ENCODE results near the gene LATS2.

The LATS2 gene

DNA sequence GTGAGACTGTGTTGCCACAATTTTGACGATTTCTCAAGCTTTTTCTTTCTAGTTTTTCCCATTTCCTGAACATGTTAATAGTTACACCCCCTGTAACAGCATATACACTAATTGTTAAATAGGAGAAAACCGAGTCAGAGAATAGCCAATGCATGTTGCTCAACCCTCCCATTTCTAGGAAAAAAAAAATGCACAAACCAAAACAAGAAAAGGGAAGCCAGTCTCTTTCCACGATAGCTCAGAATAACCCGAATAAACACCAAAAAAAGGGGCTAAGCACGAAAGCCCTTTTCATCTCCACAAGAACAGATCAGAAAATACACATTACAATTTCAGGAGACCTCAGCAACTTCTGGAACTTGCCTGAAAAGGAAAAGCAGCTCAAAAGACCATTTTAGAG, 16.3 kb downstream of the LATS2 start:
- H3K9me3 Mint-ChIP-seq = no peaks in the 10 kb centered on the region
- ATAC-seq = no peak
- no peak overlapping the region for H3K27ac Mint-ChIP-seq
- H3K4me1 Mint-ChIP-seq = peaks cover 13% of the 10 kb centered on the region
- no peak overlapping the region for H3K4me3 Mint-ChIP-seq
- no peaks in the 10 kb centered on the region for H3K36me3 Mint-ChIP-seq
- peaks cover 11% of the 10 kb centered on the region for H3K27me3 Mint-ChIP-seq

DNA sequence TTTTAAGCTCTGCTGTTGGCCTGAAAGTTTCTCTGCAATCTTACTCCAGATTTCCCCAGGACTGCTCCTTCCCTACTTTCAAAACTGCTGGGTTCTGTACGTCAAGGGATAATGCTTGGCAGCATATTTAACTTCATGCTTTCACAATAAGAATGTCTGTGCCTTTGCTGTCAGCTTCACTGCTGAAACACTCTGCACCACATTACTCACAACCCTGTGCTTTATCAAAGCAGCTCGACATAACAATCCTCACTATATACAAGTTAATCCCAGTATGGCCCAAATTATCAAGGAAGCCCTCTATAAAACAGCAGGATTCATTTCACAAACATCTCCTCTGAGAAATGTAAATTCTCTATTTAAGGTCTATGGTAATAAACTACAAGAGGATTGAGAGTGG, 17.5 kb downstream of the LATS2 start:
- H3K9me3 Mint-ChIP-seq = no peaks in the 10 kb centered on the region
- no peaks in the 10 kb centered on the region for H3K36me3 Mint-ChIP-seq
- H3K27me3 Mint-ChIP-seq = peaks cover 11% of the 10 kb centered on the region
- H3K27ac Mint-ChIP-seq = no peak overlapping the region
- H3K4me3 Mint-ChIP-seq = no peak overlapping the region
- no peak for ATAC-seq
- H3K4me1 Mint-ChIP-seq = peaks cover 22% of the 10 kb centered on the region

DNA sequence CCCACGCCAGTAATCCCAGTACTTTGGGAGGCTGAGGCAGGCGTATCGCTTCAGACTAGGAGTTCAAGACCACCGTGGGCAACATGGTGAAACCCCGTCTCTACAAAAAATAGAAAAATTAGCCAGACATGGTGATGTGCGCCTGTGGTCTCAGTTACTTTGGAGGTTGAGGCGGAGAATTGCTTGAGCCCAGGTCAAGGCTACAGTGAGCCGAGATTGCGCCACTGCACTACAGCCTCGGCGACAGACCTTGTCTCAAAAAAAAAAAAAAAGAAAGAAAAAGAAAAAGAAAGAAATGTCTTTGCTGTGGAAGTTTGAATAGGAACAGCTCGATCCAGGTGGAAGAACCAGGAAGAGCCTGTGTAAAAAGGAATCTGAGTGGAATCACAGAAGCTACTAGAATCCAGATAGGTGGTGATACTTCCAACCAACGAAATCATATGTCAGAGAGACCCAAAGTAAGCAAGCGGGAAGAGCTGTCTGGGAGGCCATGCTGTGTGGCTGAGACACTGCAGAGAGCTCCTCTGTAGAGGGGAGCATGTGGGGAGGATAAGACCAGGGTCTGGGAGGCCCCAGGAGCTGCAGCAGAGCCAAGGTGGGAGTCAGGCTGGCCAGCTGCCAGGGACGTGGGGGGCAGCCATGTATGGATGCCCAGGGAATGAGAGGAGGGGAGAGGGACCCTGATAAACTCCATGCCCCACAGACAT, 21.1 kb downstream of the LATS2 start:
- Mint-ChIP-seq H3K27ac (no peak overlapping the region), H3K27me3 (peaks cover 6% of the 10 kb centered on the region), H3K9me3 (no peaks in the 10 kb centered on the region), H3K36me3 (no peaks in the 10 kb centered on the region), H3K4me1 (peaks cover 24% of the 10 kb centered on the region), H3K4me3 (no peak overlapping the region)
- ATAC-seq = peak; percentile 43

DNA sequence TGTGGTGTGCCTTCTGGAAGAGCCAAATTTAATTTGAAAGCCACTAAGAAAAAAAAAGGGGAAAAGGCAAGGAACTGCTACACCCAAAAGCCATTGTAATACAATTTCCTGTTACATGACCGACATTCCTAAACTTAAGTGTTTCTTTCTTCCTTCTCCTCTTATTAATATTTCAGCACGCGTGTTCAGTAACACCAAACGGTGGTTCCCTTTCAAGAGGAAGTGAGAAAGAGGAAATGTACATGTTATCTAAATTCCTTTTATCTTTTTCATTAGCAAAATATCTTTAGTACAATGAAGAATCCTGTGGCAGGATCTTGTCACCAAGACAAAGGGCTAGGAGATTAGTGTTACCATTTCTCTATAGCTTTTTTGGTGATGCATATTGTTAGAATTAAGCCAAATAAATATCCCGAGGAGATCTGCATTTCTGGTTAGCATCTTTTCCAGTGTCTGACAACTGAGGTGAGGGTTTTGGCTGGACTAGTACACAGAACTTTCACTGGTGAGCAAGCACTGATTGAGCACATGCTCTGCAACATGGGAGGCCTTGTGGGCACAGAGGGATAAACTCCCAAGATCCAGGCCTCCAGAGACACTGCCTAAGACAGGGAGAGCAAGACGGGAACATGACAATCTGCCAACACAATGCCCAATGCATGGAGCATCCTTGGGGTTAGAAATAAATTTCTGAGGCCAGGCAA, 22.1 kb downstream of the LATS2 start:
- no peaks in the 10 kb centered on the region for H3K9me3 Mint-ChIP-seq
- no peak for ATAC-seq
- no peaks in the 10 kb centered on the region for H3K27me3 Mint-ChIP-seq
- no peaks in the 10 kb centered on the region for H3K36me3 Mint-ChIP-seq
- H3K27ac Mint-ChIP-seq = peak overlapping the region; percentile 37
- no peak overlapping the region for H3K4me3 Mint-ChIP-seq
- peaks cover 20% of the 10 kb centered on the region for H3K4me1 Mint-ChIP-seq

DNA sequence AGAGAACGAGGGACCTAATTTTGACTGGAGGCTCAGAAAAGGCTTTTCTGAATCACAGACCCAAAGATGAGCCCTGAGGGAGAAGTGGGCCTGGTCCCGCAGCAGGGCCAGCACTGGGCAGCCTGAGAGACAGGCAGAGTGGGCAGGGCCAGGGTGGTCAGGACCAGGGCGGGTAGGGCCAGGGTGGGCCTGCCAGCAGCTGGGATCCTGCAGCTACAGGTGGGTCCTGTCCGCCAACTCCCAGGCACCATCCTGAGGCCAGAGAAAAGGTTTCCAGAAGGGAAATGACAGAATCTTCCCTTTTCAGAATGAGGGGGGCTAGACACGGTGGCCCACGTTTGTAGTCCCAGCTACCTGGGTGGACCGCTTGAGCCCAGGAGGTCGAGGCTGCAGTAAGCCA, 23.7 kb downstream of the LATS2 start:
- no peak overlapping the region for H3K27ac Mint-ChIP-seq
- no peaks in the 10 kb centered on the region for H3K9me3 Mint-ChIP-seq
- no peak overlapping the region for H3K4me3 Mint-ChIP-seq
- H3K36me3 Mint-ChIP-seq = no peaks in the 10 kb centered on the region
- ATAC-seq = no peak
- H3K27me3 Mint-ChIP-seq = peaks cover 4% of the 10 kb centered on the region
- H3K4me1 Mint-ChIP-seq = peaks cover 20% of the 10 kb centered on the region

DNA sequence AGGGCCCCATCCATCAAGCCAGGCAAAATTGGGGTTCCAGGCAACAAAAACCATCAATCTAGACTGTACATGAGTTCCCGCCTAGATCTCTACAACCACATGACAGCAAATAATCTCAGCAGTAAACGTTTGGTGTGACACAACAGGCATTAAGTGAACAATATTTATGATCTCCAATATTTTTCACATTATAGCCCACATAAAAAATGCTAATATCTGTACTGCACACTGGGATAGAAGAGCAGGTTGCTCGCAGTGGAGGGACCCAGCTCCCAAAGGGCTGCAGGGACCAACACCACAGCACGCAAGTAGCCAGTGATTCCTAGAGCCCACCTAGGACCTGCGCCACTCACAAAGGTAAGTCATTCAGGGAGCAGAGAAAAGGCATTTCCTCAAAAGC, 25.9 kb downstream of the LATS2 start:
- Mint-ChIP-seq H3K36me3 (no peaks in the 10 kb centered on the region), H3K4me3 (no peak overlapping the region), H3K27me3 (peaks cover 8% of the 10 kb centered on the region), H3K4me1 (peaks cover 17% of the 10 kb centered on the region), H3K27ac (no peak overlapping the region), H3K9me3 (no peaks in the 10 kb centered on the region)
- ATAC-seq = no peak

DNA sequence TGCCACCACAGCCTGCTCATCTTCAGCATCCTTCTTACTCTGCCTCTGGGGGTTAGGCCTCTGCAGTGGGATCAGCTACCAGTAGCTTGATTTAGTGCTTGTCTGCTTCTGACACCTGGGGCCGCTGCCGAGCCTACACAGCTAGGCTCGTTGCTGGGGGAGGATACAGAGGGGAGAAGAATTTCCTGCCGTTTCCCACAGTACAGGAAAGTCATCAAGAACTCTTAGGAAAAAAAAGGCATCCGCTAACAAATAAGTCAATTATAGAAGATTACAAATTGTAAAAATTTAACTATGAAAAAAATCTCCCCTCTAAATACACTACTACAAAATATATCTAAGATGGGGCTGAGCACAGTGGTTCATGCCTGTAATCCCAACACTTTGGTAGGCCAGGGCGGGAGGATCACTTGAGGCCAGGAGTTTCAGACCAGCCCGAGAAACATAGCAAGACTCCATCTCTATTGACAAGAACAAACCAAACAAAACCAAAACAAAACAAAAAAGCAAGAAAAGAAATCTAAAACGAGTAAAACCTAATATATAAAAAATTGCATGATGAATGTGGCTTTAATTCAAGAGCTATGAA, 26.7 kb downstream of the LATS2 start:
- Mint-ChIP-seq H3K9me3 (no peaks in the 10 kb centered on the region), H3K27me3 (peaks cover 8% of the 10 kb centered on the region), H3K36me3 (no peaks in the 10 kb centered on the region), H3K4me3 (no peak overlapping the region), H3K4me1 (peaks cover 12% of the 10 kb centered on the region), H3K27ac (no peak overlapping the region)
- no peak for ATAC-seq

DNA sequence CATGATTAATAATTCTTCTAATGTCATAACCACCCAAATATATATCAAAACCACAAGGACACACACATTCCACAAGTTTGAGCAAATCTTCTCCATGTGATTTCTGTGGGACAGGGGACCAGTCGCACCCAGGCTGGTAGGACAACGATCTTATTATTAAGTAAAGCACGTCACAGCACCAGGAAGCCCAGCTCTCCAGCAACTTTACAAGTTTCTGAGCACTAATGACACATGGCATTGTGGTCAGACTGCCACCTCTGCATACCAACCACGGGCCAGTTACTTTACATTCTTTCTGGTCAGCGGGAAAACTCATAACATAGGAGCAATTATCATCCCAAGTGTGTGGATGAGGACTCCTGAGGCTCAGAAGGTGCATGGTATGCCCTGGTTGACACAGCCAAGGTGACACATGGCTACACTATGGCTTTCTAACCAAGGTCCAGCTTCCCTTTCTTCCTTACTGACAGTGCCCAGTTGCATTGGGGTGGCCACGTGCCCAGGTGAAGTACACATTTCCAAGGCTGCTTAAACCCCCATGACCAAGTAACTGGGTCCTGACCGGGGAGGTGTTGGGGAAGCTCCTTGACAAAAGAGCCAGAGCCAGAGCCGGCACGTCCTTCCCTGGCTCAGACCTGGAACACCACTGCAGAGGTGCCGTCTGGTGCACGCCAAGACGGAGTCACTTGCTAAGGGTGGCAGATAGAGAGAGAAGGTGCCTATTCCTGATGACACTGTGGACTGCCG, 27.4 kb downstream of the LATS2 start:
- ATAC-seq = no peak
- H3K9me3 Mint-ChIP-seq = no peaks in the 10 kb centered on the region
- H3K27ac Mint-ChIP-seq = no peak overlapping the region

DNA sequence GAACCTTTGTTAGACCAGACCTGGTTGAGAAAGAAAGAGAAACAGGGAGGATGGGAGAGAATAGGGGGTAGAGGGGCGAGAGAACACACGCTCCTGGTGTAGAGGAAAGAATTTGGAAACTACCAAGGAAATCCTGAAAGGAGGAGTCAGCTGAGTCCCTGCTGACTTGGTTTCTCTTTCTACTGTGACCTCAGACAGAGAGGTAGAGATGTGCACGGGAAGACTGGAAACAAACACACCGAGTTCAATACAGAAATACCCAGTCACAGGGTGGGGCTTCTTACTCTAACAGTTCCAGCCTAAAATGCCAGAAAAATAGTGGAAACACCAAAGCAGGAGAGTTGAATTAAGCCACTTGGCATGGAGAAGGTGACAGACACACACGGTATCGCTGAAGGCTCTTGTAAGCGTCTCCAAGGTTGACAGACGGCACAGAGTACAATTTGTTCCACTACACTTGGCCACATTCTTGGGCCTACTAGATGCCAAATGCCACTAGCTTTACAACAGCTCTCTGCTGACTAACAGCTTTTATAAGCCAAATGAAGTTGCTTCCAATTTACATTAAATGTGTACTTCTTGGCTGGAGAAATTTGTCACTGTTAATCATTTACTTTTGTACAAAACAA, 28.1 kb downstream of the LATS2 start:
- Mint-ChIP-seq H3K36me3 (no peaks in the 10 kb centered on the region), H3K4me3 (no peak overlapping the region), H3K27ac (no peak overlapping the region), H3K9me3 (no peaks in the 10 kb centered on the region), H3K4me1 (no peaks in the 10 kb centered on the region), H3K27me3 (peaks cover 8% of the 10 kb centered on the region)
- no peak for ATAC-seq

More for the DNA sequence above, 27.4 kb downstream of the LATS2 start:
- Mint-ChIP-seq H3K36me3 (no peaks in the 10 kb centered on the region), H3K4me1 (peaks cover 6% of the 10 kb centered on the region), H3K27me3 (peaks cover 8% of the 10 kb centered on the region), H3K4me3 (no peak overlapping the region)

DNA sequence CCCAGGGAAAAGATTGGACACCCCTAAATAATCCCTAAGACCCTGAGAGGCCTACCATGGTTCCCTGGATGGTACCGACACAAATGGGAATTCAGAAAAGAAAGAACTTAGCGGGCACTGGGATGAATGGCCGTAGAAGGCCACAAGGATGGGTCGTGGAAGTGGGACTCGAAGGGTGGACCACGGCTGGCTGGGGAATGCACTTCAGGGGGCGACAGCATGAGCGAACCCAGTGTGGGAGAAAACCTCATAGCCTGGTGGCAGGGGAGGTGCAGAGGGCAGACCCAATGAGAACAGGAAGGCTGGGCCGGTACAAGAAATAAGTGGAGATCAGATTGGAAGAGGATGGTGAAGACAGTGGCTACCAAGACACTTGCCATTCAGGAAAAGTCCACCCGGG, 28.7 kb downstream of the LATS2 start:
- Mint-ChIP-seq H3K9me3 (no peaks in the 10 kb centered on the region), H3K27me3 (peaks cover 8% of the 10 kb centered on the region), H3K4me3 (no peak overlapping the region), H3K36me3 (no peaks in the 10 kb centered on the region), H3K27ac (no peak overlapping the region), H3K4me1 (no peaks in the 10 kb centered on the region)
- ATAC-seq = no peak

DNA sequence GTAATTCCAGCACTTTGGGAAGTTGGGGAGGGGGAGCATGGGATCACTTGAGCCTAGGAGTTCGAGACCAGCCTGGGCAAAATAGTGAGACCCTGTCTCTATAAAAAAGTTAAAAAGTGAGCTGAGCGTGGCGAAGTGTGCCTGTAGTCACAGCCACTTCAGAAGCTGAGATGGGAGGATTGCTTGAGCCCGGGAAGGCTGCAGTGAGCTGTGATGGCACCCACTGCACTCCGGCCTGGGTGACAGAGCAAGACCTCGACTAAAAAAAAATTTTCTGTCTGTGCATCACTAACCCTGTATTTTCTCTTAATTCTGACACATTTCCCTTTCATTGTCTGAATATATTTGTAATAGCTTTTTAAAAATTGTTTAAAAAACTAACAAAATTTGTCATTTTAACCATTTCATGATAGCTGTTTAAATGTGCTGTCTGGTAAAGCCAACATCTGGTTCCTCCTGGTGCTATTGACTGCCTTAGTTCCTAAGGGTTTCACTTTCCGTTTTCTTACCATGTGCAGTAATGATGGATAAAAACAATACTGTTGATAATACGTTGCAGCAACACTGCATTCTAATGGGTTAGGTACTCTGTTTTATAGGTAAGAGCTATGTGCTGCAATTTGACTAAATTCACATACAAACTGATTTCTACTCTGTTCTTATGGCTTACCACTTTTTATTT, 29.7 kb downstream of the LATS2 start:
- peaks cover 8% of the 10 kb centered on the region for H3K27me3 Mint-ChIP-seq
- H3K27ac Mint-ChIP-seq = no peak overlapping the region
- no peaks in the 10 kb centered on the region for H3K4me1 Mint-ChIP-seq
- no peaks in the 10 kb centered on the region for H3K36me3 Mint-ChIP-seq
- H3K4me3 Mint-ChIP-seq = no peak overlapping the region
- no peaks in the 10 kb centered on the region for H3K9me3 Mint-ChIP-seq
- ATAC-seq = no peak

DNA sequence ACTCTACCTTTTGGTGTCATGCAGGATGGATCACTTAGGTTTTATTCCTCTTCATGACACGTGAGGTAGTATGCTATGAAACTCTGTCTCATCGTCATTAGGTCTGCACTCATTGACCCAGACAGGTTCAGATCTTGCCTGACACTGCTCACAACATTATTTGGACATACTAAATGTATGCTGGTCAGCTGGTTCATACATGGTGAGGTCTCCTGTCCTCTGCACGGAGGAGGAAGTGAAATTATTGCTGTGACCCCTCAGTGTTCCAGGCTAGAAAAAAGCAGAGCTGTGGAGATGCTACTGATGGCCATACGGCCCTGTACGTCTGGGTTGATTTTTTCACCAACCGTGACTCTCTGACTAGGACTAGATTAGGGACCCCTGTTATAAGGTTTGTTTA, 35.8 kb downstream of the LATS2 start:
- no peak overlapping the region for H3K4me3 Mint-ChIP-seq
- no peaks in the 10 kb centered on the region for H3K4me1 Mint-ChIP-seq
- no peaks in the 10 kb centered on the region for H3K9me3 Mint-ChIP-seq
- H3K27ac Mint-ChIP-seq = no peak overlapping the region
- no peak for ATAC-seq
- no peaks in the 10 kb centered on the region for H3K36me3 Mint-ChIP-seq
- H3K27me3 Mint-ChIP-seq = no peaks in the 10 kb centered on the region

DNA sequence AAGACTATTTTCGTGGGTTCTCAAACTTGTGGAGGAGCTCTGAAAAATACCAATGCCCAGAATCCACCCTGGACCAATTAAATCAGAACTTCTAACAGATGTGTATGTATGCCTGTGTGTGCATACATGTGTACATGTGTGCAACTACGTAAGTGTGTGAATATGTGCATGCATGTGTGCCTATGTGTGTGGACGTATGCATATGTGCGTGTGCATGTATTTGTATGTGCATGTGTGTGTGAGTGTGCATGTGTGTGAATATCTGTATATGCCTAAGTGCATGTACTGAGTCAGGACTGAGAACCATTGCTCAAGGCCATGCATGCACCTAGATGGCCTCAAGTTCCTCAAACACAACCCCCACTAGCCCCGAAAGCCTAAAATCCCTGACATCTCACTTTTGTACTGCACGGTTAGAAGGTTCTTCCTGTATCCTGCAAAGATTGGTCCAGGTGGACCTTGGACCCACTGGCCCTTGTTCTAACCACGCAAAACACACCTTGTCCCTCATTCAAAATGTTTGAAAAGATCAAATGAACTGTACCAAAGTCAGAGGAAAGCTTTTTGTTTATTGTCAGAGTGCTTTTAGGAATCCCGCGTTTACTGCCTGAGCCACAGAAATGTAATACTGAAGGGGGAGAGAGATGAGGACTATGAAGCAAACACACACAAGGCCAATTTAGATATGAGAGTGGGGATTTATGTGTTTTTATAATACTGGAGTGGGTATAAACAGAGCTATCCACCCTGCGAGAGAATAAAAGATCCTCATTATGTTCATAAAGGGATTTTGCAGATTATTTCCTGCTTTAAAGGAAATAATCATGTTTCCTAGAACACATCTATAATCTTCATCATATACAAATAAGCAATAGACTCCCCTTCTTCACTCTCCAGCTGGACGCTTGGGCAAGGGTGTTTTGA, 39.1 kb downstream of the LATS2 start:
- H3K4me3 Mint-ChIP-seq = no peak overlapping the region
- H3K27ac Mint-ChIP-seq = no peak overlapping the region
- H3K9me3 Mint-ChIP-seq = no peaks in the 10 kb centered on the region
- no peaks in the 10 kb centered on the region for H3K36me3 Mint-ChIP-seq
- ATAC-seq = no peak
- no peaks in the 10 kb centered on the region for H3K27me3 Mint-ChIP-seq
- no peaks in the 10 kb centered on the region for H3K4me1 Mint-ChIP-seq

DNA sequence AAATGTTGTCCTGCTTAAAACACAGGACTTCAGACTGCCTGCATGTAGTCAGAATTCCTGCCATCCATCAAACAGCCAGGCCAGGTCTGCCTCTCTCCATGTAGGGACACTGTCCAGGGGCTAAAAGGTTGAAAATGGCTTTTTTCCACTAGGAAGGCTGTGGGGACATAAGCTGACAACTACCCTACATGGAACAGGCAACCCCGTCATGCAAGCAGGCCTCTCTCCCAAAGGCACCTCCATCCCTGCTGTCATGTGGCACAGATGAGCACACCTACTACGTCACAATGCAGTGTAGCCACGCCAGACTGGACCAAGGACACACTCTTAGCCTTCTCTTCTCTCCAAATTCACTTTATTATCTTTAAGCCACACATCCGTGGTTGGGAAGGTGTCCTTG, 40.8 kb downstream of the LATS2 start:
- Mint-ChIP-seq H3K27ac (no peak overlapping the region), H3K27me3 (no peaks in the 10 kb centered on the region), H3K4me1 (no peaks in the 10 kb centered on the region), H3K36me3 (no peaks in the 10 kb centered on the region), H3K4me3 (no peak overlapping the region), H3K9me3 (no peaks in the 10 kb centered on the region)
- ATAC-seq = no peak

Data from stimulated activated memory B cell treated with anti-CD40 and anti-IgM and Interleukin-4, amounts not matched to agents 10 μg/mL and 1 μg/mL and 100 μg/mL, for 72 hours (primary cell).